GM12865 (cell line): ENCODE results near the gene XRCC4.

Experiments used
- DNase-seq: peaks from one replicate; pipeline ENCODE4 v3.0.0; 2010; ENCODE audit warnings: low read depth
- H3K4me3 ChIP-seq: 2 replicates; pipeline ENCODE4 v1.5.1; 2011; ENCODE audit warnings: mild to moderate bottlenecking, low read depth, low read length, control low read depth
- CTCF ChIP-seq: IDR thresholded peaks from 2 replicates; pipeline ENCODE4 v1.5.1; 2011; ENCODE audit warnings: low read length, control low read depth, low read depth, inconsistent platforms; ENCODE audit not compliant: insufficient read depth; ENCODE audit errors: missing control alignments

Gene XRCC4

GRCh38 chr5:83071286-83072051, 5.9 kb upstream of the XRCC4 start:
- no peak for DNase-seq
- no peak for TF ChIP-seq CTCF
- H3K4me3 ChIP-seq = no peak overlapping the region

- H3K4me3 ChIP-seq = no peak overlapping the region
- no peak for TF ChIP-seq CTCF
- no peak for DNase-seq
These were observed 4.4 kb upstream of the XRCC4 start for GRCh38 chr5:83072966-83073365.

- DNase-seq = peak; percentile 37
- TF ChIP-seq CTCF = no peak
- H3K4me3 ChIP-seq = peak overlapping the region; percentile 97
These were observed 415 bp downstream of the XRCC4 start for GRCh38 chr5:83077662-83078261.

- DNase-seq = no peak
- TF ChIP-seq CTCF = no peak
- no peak overlapping the region for H3K4me3 ChIP-seq
These were observed 5.4 kb downstream of the XRCC4 start for GRCh38 chr5:83082750-83083149.

GRCh38 chr5:83084336-83084735, 7.0 kb downstream of the XRCC4 start:
- no peak for DNase-seq

GRCh38 chr5:83085106-83085505, 7.8 kb downstream of the XRCC4 start:
- no peak for TF ChIP-seq CTCF
- no peak overlapping the region for H3K4me3 ChIP-seq
- no peak for DNase-seq

More at GRCh38 chr5:83084336-83084735, 7.0 kb downstream of the XRCC4 start:
- H3K4me3 ChIP-seq = no peak overlapping the region
- TF ChIP-seq CTCF = no peak
